Spleen (tissue), 11 donors: ENCODE measurements around the gene EVPL. TPM values are rescaled to one million over a fixed set of nuclear protein-coding genes. Genes with fewer than 3 reads are reported as not detected.
A peak's percentile ranks its signal among the peaks of the same experiment; 100 is the strongest.

Experiments used
- DNase-seq: peaks from one replicate; pipeline ENCODE4 v3.0.0-alpha.2; 2020
- H3K27ac ChIP-seq, 8 donors: fragments of 200-600 bp; sonication (generic) in 7 of 8; 1 replicate in 4 of 8; 2 replicates in 4 of 8; pipeline versions ENCODE4 v1.5.0 to v1.8.0; 2016 to 2021; ENCODE audit warnings: inconsistent platforms in 4 of 8, mild to moderate bottlenecking in 4 of 8, moderate library complexity in 1 of 8
- H3K27me3 ChIP-seq, 7 donors: fragments of 200-600 bp; sonication (generic) in 6 of 7; replicated peaks in 1 of 7; 1 replicate in 4 of 7; 2 replicates in 3 of 7; pipeline versions ENCODE4 v1.5.0 to v1.8.0; 2016 to 2021; ENCODE audit warnings: inconsistent platforms in 3 of 7, mild to moderate bottlenecking in 1 of 7
- H3K36me3 ChIP-seq, 6 donors: fragments of 200-600 bp; sonication (generic) in 5 of 6; 1 replicate in 4 of 6; 2 replicates in 2 of 6; pipeline versions ENCODE4 v1.5.0 to v1.8.0; 2016 to 2021; ENCODE audit warnings: inconsistent platforms in 2 of 6
- H3K4me1 ChIP-seq, 6 donors: fragments of 200-600 bp; sonication (generic) in 5 of 6; 1 replicate in 3 of 6; 2 replicates in 3 of 6; pipeline versions ENCODE4 v1.5.0 to v1.8.0; 2016 to 2021; ENCODE audit warnings: inconsistent platforms in 3 of 6
- H3K4me3 ChIP-seq, 8 donors: fragments of 200-600 bp; sonication (generic) in 7 of 8; 1 replicate in 4 of 8; 2 replicates in 4 of 8; pipeline versions ENCODE4 v1.5.0 to v1.8.0; 2016 to 2021; ENCODE audit warnings: inconsistent platforms in 4 of 8, mild to moderate bottlenecking in 4 of 8, moderate library complexity in 2 of 8
- H3K9me3 ChIP-seq, 8 donors: fragments of 200-600 bp; sonication (generic) in 7 of 8; 1 replicate in 4 of 8; 2 replicates in 4 of 8; pipeline versions ENCODE4 v1.5.0 to v1.8.0; 2016 to 2021; ENCODE audit warnings: inconsistent platforms in 4 of 8
- POLR2A ChIP-seq, 3 donors: fragments of 450-650 bp; IDR thresholded peaks; one replicate each; pipeline ENCODE4 v1.5.1; 2017; ENCODE audit warnings: antibody characterized with exemption in 3 of 3, mild to moderate bottlenecking in 1 of 3
- POLR2AphosphoS5 ChIP-seq, 3 donors: sonication (generic); formaldehyde crosslinking; IDR thresholded peaks; one replicate each; pipeline ENCODE4 v1.5.1; 2017; ENCODE audit warnings: antibody characterized with exemption in 3 of 3
- WGBS, 5 donors: extraction: QIAGEN DNeasy Blood & Tissue Kit in 3 of 5; methylation state at CpG; one replicate each; pipeline versions ENCODE4 v1.1.5 to v1.1.7; 2013 to 2018; 5-methylcytosine and 5-hydroxymethylcytosine counted together
- intact Hi-C: fragments of 100-400 bp; cut with DNase I; formaldehyde crosslinking; loops from one replicate; pipeline ENCODE4 v1.15.0; 2023; ENCODE audit warnings: low total_unique reads
- polyA plus RNA-seq, 3 donors: library from polyadenylated mRNA; stranded (reverse); fragments of 200-250 nt; gene quantifications; one replicate each; pipeline ENCODE4 v1.2.1, GENCODE V29; 2013
- total RNA-seq, 7 donors: library from RNA; depleted of rRNA in 3 of 7; stranded (reverse); fragments of >200 nt in 3 of 7; fragmentation: NEBNext Ultra II Directional in 4 of 7; extraction: Animal tissue kit (Norgen Biotek cat#: 25700) in 4 of 7; gene quantifications; one replicate each; pipeline versions ENCODE4 v1.1.0 to v1.2.1, GENCODE V29; 2016 to 2021
- TF ChIP-seq, protein P1 (sequence below), 11 experiments: fragments of 200-600 bp in 7 of 11; fragments of 450-650 bp in 4 of 11; sonication (generic) in 4 of 11; IDR thresholded peaks in 8 of 11; conservative IDR thresholded peaks in 3 of 11; 1 replicate in 7 of 11; 2 replicates in 4 of 11; pipeline versions ENCODE4 v1.4.0 to v1.8.0; 2016 to 2021; ENCODE audit warnings: antibody characterized with exemption in 11 of 11, inconsistent platforms in 4 of 11, mild to moderate bottlenecking in 1 of 11
- donor health status: healthy with polysubstance abuse.
- donor health status: DM: no; HTN: no; CAD: no; lungs with moderate emphysema.
- donor health status: DM: no; HTN: no; CAD: no.
- donor health status: Bipolar disorder and iron deficiency.
- donor health status: healthy.
- donor health status: DM: no; HTN: no; CAD: no.
- donor health status: DM: yes; HTN: yes; CAD: no.

Gene EVPL
- total and polyA plus RNA-seq, 10 donors = 0.04 to 0.56 (median 0.06) TPM; not detected in 3

DNA sequence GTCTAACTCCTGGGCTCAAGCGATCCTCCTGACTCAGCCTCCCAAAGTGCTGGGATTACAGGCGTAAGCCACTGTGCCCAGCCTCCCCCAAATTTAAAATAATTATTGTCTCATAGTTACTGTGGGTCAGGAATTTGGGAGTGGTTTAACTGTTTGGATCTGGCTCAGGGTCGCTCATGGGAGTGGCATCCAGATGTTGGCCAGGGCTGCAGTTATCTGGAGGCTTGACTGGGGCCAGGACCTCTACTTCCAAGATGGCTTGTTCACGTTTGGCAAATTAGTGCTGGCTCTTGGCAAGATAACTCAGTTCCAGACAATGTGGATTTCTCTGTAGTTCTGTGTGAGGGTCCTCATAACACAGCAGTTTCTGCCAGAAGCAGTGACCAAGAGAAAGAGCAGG, 40.1 kb downstream of the EVPL start:
- Histone ChIP-seq H3K4me1 (peaks cover 0 to 38% (median 5%) of the 10 kb centered on the region in 6 donors), H3K27me3 (no peaks in the 10 kb centered on the region), H3K27ac (no peak overlapping the region), H3K36me3 (peaks cover 0 to 55% (median 6%) of the 10 kb centered on the region in 6 donors), H3K9me3 (no peaks in the 10 kb centered on the region), H3K4me3 (no peak overlapping the region)
- 75 to 93% (median 85%) methylated on average over 4 of the region's 4 CpGs for WGBS, 5 donors
- no peak for TF ChIP-seq POLR2AphosphoS5 (IDR thresholded peaks at IDR 0.05)
- TF ChIP-seq, protein P1, sequence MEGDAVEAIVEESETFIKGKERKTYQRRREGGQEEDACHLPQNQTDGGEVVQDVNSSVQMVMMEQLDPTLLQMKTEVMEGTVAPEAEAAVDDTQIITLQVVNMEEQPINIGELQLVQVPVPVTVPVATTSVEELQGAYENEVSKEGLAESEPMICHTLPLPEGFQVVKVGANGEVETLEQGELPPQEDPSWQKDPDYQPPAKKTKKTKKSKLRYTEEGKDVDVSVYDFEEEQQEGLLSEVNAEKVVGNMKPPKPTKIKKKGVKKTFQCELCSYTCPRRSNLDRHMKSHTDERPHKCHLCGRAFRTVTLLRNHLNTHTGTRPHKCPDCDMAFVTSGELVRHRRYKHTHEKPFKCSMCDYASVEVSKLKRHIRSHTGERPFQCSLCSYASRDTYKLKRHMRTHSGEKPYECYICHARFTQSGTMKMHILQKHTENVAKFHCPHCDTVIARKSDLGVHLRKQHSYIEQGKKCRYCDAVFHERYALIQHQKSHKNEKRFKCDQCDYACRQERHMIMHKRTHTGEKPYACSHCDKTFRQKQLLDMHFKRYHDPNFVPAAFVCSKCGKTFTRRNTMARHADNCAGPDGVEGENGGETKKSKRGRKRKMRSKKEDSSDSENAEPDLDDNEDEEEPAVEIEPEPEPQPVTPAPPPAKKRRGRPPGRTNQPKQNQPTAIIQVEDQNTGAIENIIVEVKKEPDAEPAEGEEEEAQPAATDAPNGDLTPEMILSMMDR (IDR thresholded peaks at IDR 0.05 in 8 of 11, conservative IDR thresholded peaks at IDR 0.05 in 3 of 11) = no peak
- intact Hi-C loops = no loop called here
- DNase-seq = no peak

DNA sequence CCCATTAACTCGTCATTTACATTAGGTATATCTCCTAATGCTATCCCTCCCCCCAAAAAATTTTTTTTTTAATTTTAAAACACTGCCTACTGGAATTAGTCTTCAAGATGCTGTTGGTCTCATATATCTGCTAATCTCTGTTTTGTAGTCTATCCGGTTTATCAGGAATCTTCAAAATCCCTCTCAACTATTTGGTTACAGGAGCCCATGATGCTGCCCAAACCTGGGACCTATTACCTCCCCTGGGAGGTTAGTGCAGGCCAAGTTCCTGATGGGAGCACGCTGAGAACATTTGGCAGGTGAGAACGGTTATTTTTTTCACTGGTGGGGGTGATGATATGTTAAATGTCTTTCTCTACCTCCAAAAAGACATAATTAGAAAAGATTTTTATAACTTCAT, 41.1 kb downstream of the EVPL start:
- DNase-seq = no peak
- H3K27me3 ChIP-seq = no peaks in the 10 kb centered on the region
- peaks cover 0 to 45% (median 0%) of the 10 kb centered on the region in 6 donors for H3K36me3 ChIP-seq
- H3K9me3 ChIP-seq = no peaks in the 10 kb centered on the region
- 91 to 98% (median 98%) methylated on average over 4 of the region's 4 CpGs for WGBS, 5 donors
- TF ChIP-seq POLR2A (IDR thresholded peaks at IDR 0.05) (no peak), POLR2AphosphoS5 (IDR thresholded peaks at IDR 0.05) (no peak)
- TF ChIP-seq, protein P1 (IDR thresholded peaks at IDR 0.05 in 8 of 11, conservative IDR thresholded peaks at IDR 0.05 in 3 of 11) = no peak
- H3K27ac ChIP-seq = no peak overlapping the region
- intact Hi-C loops = no loop called here
- H3K4me3 ChIP-seq = no peak overlapping the region
- H3K4me1 ChIP-seq = peaks cover 3 to 41% (median 9%) of the 10 kb centered on the region in 6 donors

DNA sequence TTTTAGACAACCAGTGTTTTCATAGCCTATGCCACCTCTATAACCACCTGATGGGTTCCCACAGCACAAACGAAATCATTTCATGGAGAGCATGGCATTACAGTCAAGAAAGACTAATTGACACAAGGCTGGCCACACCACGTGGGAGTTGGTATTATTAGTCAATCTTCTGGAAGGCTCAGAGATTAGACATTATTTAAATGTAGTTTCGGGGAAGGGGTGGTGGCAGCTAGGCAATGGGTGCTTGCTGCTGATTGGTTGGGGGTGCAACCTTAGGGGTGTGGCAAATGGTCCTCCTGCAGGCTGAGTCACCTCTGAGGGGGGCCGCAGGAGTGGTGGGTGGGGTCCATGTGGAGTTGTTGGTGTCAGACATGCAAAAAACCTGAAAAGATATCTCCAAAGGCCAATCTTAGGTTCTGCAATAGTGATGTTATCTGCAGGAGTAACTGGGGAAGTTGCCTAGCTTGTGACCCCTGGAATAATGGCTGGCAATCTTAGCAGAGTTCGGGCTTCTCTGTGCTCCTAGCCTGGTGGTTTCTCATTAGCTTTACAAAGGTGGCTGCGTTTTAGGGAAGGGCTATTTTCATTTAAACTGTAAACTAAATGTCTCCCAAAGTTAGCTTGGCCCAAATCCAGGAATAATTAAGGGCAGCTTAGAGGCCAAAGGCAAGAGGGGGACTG, 43.5 kb downstream of the EVPL start:
- TF ChIP-seq POLR2A (IDR thresholded peaks at IDR 0.05) (no peak), POLR2AphosphoS5 (IDR thresholded peaks at IDR 0.05) (no peak)
- TF ChIP-seq, protein P1 (IDR thresholded peaks at IDR 0.05 in 8 of 11, conservative IDR thresholded peaks at IDR 0.05 in 3 of 11) = no peak
- intact Hi-C loops = no loop called here
- peak overlapping the region in 4 of 8 donors; percentile 27 to 99 (median 66) for H3K27ac ChIP-seq

DNA sequence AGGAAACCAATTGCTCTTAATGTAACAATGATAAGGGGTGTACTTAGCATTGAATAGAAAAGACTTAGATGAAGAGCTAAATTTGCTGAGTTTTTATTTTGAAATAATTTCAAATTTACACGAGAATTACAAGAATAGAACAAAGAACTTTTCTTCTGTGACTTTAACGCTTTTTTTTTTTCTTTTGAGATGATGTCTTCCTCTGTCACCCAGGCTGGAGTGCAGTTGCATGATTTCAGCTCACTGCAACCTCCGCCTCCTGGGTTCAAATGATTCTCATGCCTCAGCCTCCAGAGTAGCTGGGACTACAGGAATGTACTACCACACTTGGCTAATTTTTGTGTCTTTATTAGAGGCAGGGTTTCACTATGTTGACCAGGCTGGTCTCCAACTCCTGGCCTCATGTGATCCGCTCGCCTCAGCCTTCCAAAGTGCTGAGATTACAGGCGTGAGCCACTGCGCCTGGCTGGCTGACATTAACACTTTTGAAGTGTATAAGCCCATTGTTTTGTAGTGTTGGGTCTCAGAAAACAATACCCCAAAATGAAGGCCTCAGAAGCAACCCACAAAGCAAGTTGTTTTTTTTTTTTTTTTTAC, 46.0 kb downstream of the EVPL start:
- DNase-seq = no peak
- TF ChIP-seq POLR2A (IDR thresholded peaks at IDR 0.05) = no peak
- no peak for TF ChIP-seq POLR2AphosphoS5 (IDR thresholded peaks at IDR 0.05)
- TF ChIP-seq, protein P1 (IDR thresholded peaks at IDR 0.05 in 8 of 11, conservative IDR thresholded peaks at IDR 0.05 in 3 of 11) = no peak
- 85 to 94% (median 87%) methylated on average over 7 of the region's 7 CpGs for WGBS, 5 donors
- intact Hi-C loops = no loop called here
- H3K4me3 ChIP-seq = no peak overlapping the region
- peaks cover 0 to 19% (median 0%) of the 10 kb centered on the region in 6 donors for H3K36me3 ChIP-seq
- H3K27me3 ChIP-seq = no peaks in the 10 kb centered on the region
- peak overlapping the region in 5 of 8 donors; percentile 97 to 99 (median 98) for H3K27ac ChIP-seq
- H3K4me1 ChIP-seq = peaks cover 21 to 79% (median 43%) of the 10 kb centered on the region in 6 donors
- no peaks in the 10 kb centered on the region for H3K9me3 ChIP-seq

More for the DNA sequence above, 43.5 kb downstream of the EVPL start:
- 67 to 87% (median 74%) methylated on average over 6 of the region's 6 CpGs for WGBS, 5 donors
- Histone ChIP-seq H3K4me1 (peaks cover 10 to 54% (median 20%) of the 10 kb centered on the region in 6 donors), H3K36me3 (peaks cover 0 to 24% (median 0%) of the 10 kb centered on the region in 6 donors), H3K4me3 (no peak overlapping the region), H3K27me3 (no peaks in the 10 kb centered on the region), H3K9me3 (no peaks in the 10 kb centered on the region)
- no peak for DNase-seq
